Measurements from ENCODE around the gene MRPS14.

The MRPS14 gene

DNA sequence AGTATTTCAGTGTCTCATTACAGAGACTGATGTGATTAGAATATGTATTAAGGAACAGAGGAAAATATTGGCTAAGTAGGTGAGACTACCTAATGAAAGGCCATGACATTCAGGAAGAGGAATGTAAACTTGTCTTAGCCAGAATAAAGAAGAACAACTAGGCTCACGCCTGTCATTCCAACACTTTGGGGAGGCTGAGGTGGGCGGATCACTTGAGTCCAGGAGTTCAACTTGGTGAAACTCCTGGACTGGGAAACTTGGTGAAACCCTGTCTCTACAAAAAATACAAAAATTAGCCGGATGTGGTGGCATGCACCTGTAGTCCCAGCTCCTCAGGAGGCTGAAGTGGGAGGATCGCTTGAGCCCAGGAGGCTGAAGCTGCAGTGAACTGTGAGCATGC lies 38.3 kb downstream of the MRPS14 start:
- no peak for DNase-seq (ENCODE audit: low read depth in 2 of 2)

- no peak for DNase-seq (ENCODE audit: low read depth in 2 of 2)
Observed at GRCh38 chr1:174982971-174983689, 40.1 kb downstream of the MRPS14 start.

DNA sequence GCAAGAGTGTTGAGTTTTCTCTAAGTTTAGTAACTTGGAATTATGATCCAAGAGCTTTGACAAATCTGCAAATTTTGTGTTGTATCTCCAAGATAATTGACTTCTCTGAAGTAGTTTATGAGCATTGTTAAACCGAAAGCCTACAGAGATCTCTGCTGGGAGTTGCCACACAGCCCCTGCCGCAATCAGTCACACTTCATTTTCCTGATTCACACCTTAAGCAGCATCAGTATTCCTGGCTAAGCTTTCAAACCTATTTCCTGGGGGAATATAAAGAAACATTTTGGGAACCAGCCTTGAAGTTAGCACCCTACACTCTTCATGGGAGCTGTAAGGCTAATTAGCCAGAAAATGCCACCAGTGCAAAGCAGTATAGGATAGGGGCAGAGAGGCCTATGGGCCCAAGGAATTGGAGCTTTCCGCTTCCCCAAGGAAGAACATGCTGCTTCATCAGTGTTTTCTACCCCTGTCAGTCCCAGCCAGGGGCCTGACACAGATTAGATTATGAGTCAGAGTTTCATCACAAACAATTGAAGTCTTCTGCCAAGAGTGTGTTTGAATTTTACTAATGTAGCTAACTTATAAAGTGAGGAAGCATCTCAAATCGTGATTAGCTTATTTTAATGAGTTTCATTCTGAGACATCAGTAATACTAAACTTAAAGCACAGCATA lies 46.7 kb downstream of the MRPS14 start:
- DNase-seq (ENCODE audit: low read depth in 2 of 2) = no peak

DNA sequence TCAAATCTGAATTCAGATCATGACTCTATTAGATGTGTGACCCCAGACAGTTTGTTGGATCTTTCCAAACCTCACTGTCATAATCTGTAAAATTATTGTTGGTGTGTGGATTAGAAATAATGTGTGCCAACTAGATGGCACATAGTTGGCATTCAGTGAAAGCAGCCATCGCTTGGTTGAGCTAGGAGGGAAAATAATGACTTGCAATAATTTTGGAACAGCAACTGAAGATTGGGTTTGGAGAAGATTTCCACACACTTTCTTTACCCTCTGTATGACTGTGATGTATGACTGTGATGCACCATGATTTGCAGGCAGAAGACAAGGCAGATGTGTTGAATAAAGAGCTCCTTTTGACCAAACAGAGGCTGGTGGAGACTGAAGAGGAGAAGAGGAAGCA lies 47.5 kb downstream of the MRPS14 start:
- DNase-seq (ENCODE audit: low read depth in 2 of 2) = no peak

- no peak for DNase-seq (ENCODE audit: low read depth in 2 of 2)
Observed at GRCh38 chr1:174974711-174975119, 48.5 kb downstream of the MRPS14 start.

- no peak for DNase-seq (ENCODE audit: low read depth in 2 of 2)
Observed at GRCh38 chr1:174971902-174972301, 51.3 kb downstream of the MRPS14 start.

GRCh38 chr1:174971466-174971865 lies 51.8 kb downstream of the MRPS14 start:
- DNase-seq (ENCODE audit: low read depth in 2 of 2) = no peak

DNA sequence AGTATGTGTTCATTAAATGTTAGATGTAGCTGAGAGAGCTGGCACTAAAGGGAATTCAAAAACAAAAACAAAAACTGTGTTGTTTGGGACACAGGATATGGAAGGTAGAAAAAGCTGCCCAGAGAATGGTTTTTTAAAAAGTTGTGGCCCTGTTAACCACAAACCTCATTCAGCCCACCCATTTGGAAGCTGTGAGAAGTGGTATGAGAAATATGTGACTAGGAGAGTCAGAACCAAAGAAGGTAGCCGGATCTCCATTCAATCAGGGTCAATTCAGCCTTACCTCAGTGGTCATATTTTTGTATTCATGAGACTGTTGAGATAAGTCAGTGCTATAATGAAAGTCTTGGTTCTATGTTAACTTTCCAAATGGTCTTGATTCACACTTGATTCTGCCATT lies 53.2 kb downstream of the MRPS14 start:
- no peak for DNase-seq (ENCODE audit: low read depth in 2 of 2)

- peak; percentile 37 to 39 for DNase-seq (ENCODE audit: low read depth in 2 of 2)
Observed at GRCh38 chr1:174968750-174969244, 54.4 kb downstream of the MRPS14 start.

DNA sequence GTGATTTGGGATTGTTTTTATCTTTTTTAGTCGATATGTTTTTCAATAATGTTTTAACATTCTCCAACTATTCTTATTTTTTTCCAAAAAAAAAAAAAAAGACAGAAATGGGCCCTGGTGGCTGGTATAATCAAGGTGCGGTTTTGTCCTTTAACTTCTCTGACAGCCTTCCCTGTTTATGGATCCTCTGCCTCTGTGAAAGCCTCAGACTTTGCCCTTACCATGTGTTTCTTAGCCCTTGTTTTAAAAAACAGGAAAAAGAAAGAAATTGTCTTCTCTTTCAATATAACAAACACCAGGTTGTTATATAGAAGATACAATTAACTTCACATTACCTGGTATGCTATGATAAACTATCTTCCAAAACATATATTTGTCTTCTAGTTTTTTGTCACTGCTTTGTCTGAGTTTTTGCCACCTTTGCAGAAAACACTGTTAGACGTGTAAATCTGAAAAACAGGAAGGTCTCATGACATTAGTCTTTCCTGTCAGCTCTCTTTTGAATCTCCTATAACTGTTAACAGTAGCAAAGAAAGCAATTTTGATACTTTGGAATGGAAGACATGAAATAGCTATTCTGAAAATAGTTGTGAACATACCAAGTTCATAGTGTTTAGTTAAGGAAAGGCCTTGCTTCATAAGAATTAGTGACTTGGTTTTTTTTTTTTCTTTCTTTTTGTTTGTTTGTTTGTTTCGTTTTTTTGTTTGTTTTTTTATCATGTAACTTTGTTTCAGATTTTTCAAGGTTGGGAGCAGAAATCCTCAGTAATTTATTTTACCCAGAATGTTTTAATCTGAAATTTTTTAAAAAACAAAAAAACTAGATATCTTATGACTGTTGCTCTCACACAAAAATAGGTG lies 55.1 kb downstream of the MRPS14 start:
- DNase-seq (ENCODE audit: low read depth in 2 of 2) = no peak

GRCh38 chr1:174966008-174966572 lies 57.1 kb downstream of the MRPS14 start:
- no peak for DNase-seq (ENCODE audit: low read depth in 2 of 2)

GRCh38 chr1:174965362-174966007 lies 57.7 kb downstream of the MRPS14 start:
- DNase-seq (ENCODE audit: low read depth in 2 of 2) = no peak

DNA sequence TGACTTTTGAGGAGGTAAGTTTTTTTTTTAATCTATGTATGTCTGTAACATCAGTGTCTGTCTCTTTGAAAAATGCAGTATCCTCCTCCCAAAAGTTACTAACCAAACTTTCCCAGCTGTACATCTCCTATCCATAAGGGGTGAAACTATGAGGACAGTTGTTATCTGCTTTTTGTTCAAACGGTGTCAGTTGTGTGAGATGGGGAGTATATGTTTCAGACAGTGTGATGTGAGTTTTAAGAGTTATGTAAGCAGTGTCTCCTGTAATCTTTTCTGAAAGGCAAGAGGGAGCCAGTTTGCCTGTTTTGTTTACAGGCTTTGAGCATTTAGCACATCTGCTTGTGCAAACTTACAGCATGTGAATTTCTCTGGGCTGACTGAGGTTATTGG lies 58.3 kb downstream of the MRPS14 start:
- no peak for DNase-seq (ENCODE audit: low read depth in 2 of 2)

DNA sequence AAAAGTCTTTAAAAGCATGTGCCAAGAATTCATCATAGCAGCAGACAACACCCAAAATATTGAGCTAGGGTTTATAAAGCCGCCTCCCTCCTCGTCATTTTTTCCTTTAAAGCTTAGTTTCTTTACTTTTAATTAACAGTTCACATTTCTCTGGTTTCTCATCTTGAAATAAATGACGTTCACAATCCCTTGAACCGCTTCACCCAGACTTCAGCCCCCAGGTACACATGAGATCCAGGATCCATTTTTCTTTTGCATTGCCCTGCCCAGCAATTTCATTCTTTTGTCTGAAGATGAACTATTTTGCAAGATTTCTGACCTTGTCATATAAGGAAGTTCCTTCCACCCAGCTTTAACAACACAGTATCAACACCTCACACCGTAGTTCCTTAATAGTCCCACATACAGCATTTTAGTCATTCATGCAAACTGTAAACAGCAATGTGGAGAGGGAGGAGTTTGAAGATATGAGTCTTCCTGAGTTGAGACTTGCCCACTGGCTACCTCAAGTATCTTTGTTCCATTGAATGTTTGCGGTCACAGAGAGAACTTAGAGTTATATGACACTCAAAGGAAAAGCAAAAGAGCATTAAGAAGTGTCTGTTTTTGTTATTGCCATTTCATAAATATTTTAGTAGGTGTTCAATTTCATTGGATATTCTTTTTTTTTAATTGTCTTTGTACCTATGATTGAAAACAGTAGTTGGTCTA lies 58.8 kb downstream of the MRPS14 start:
- DNase-seq (ENCODE audit: low read depth in 2 of 2) = no peak

DNA sequence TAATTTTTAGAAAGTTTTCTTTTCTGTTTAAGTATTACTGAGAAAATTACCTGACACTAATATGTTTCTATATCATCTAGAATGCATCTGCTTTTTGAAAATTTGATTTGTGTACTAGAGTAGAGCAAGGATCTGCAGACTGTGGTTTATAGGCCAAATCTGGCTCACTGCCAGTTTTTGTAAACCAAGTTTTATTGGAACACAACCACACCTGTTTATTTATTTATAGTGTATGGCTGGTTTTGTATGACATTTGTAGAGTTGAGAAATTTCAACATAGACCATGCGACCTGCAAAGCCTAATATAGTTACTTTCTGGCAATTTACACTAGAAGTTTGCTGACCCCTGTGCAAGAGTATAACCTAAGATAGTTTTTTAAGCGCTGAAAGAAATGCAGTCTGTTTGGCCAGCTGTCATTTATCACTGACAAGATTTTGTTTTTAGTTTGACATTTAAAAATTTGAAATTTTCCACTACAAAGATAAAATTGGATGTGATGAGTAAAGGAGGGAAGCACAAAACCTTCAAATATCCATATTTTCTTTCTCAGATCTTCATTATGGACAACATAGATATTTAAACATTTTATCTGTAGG lies 59.6 kb downstream of the MRPS14 start:
- DNase-seq (ENCODE audit: low read depth in 2 of 2) = no peak

Measured in fibroblast of skin of left quadriceps (primary cell).